Measurements from ENCODE around the gene TRIP4. TPM values are rescaled to one million over a fixed set of nuclear protein-coding genes. Genes with fewer than 3 reads are reported as not detected.

Gene TRIP4
- total and polyA plus RNA-seq, 9 of the 15 experiments (the other 6 are each of a cell fraction or from before 2014, with no cell fraction given) = 7.6 to 23.3 (median 16.7) TPM

- Histone ChIP-seq H3K4me2 (ENCODE audit: insufficient read depth, low read length) (peak overlapping the region; percentile 96), H3K9me3 (replicated peaks; ENCODE audit: control insufficient read depth, insufficient read depth, low read depth, low read length) (no peaks in the 10 kb centered on the region), H3K27me3 (ENCODE audit: control insufficient read depth in 2 of 2, insufficient read depth in 2 of 2, low read length in 2 of 2) (no peaks in the 10 kb centered on the region), H3K36me3 (ENCODE audit: control insufficient read depth, insufficient read depth, low read length) (peaks cover 18% of the 10 kb centered on the region), H2AFZ (ENCODE audit: low read depth, low read length) (peak overlapping the region; percentile 12), H3K79me2 (ENCODE audit: control insufficient read depth, insufficient read depth, low read length) (peaks cover 53% of the 10 kb centered on the region), H3K4me1 (replicated peaks in 1 of 2; ENCODE audit: control insufficient read depth in 2 of 2, insufficient read depth in 2 of 2, low read length in 2 of 2) (peaks cover 9 to 59% of the 10 kb centered on the region in 2 experiments; a peak in 4 of 5 replicates), H4K20me1 (replicated peaks; ENCODE audit: control insufficient read depth, insufficient read depth, low read length) (peaks cover 10% of the 10 kb centered on the region; the same call in 1 of the 2 replicates), H3K4me3 (peak overlapping the region; percentile 55), H3K27ac (ENCODE audit: extremely low read depth, low read depth, low read length) (peak overlapping the region; percentile 88), H3K9ac (ENCODE audit: insufficient read depth in 1 of 2, low read depth in 2 of 2, low read length in 2 of 2) (peak overlapping the region; percentile 81 to 89), H3K9me1 (ENCODE audit: control insufficient read depth, insufficient read depth, low read length) (no peaks in the 10 kb centered on the region)
- TSS peak; percentile 50 for BruUV-seq (replicated peaks)
- no peak for FAIRE-seq
- POLR2A ChIA-PET = interaction anchor here (0.5 to 2.4 kb wide), 13 partner anchors 7 to 1074 kb away, joined by 3 to 8 read pairs (median 4); partner anchors contain the start of gene CIAO2A
- intact Hi-C loops (cut with micrococcal nuclease) (loop anchor here (2.0 kb wide), 3 partner anchors 22 to 74 kb away; partner anchors contain the start of gene TRIP4), in situ Hi-C loops (cut with MboI) (no loop called here)
- WGBS (ENCODE audit: insufficient coverage, low coverage, missing lambda C conversion rate) = 2% methylated on average over 5 of the region's 56 CpGs
- peak; percentile 52 to 84 (median 75) for DNase-seq (ENCODE audit: extremely low read depth in 1 of 4, low spot score in 3 of 4)
- ATAC-seq = peak; percentile 49
- CTCF ChIA-PET (ENCODE audit: low intra/inter-chr PET ratio) = no interaction called here
- TF ChIP-seq CC2D1A (IDR thresholded peaks at IDR 0.05) (no peak), E2F6 (IDR thresholded peaks at IDR 0.05; ENCODE audit: borderline replicate concordance in 1 of 2, extremely low read depth in 1 of 2, insufficient read depth in 1 of 2, insufficient read length in 1 of 2, low read depth in 1 of 2, low read length in 1 of 2, poor library complexity in 1 of 2, severe bottlenecking in 1 of 2) (no peak), POLR2AphosphoS5 (IDR thresholded peaks at IDR 0.05; ENCODE audit: control insufficient read depth, insufficient read depth, low read depth, low read length) (peak; percentile 6; the same call in 1 of the 2 replicates), MGA (IDR thresholded peaks at IDR 0.05) (no peak), ZNF408 (CRISPR knock-in tag; IDR thresholded peaks at IDR 0.05; ENCODE audit: low read depth) (no peak), EZH2 (IDR thresholded peaks at IDR 0.05; ENCODE audit: borderline replicate concordance, low read depth, low read length) (no peak)
Measured at GRCh38 chr15:64460724-64461720, 73.4 kb downstream of the TRIP4 start.

All from K562 (cell line).